Right lung (tissue), 5 donors: ENCODE data around the gene MKLN1. TPM values are rescaled to one million over a fixed set of nuclear protein-coding genes. Genes with fewer than 3 reads are reported as not detected.

ENCODE experiments used
- DNase-seq, 2 donors: peaks; one replicate each; pipeline ENCODE4 v3.0.0-alpha.2; 2013
- polyA plus RNA-seq, 5 donors: library from polyadenylated mRNA; unstranded; fragments of 120-200 nt; gene quantifications; one replicate each; pipeline versions ENCODE4 v1.2.1 to v1.2.3, GENCODE V29; 2013; ENCODE audit warnings: inconsistent platforms in 1 of 5, low replicate concordance in 1 of 5; ENCODE audit not compliant: insufficient read length in 5 of 5, insufficient read depth in 1 of 5

The MKLN1 gene
- polyA plus RNA-seq, 5 donors: 17.8 to 49.3 (median 43.6) TPM

- no peak for DNase-seq
Observed at GRCh38 chr7:131342864-131343442, 15.3 kb downstream of the MKLN1 start.

GRCh38 chr7:131346885-131347592, 19.4 kb downstream of the MKLN1 start:
- no peak for DNase-seq

DNA sequence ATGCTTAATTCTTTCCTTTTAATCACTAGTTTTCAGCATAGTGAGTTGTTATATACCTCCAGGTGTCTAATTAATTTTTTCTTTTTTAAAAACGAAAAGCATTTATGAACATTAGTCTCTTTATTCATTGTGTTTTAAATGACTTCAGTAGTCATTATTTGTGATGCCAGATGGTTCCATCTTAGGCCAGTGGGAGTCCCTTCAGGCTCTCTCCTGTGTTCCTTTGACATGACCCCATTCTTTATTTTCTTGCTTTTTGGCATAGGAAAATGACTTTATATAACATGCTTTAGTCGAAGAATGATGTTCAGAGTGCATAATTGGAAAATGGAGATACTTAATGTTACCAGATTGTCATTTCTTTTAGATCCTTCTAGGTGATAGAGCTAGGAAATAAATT, 24.4 kb downstream of the MKLN1 start:
- no peak for DNase-seq

DNA sequence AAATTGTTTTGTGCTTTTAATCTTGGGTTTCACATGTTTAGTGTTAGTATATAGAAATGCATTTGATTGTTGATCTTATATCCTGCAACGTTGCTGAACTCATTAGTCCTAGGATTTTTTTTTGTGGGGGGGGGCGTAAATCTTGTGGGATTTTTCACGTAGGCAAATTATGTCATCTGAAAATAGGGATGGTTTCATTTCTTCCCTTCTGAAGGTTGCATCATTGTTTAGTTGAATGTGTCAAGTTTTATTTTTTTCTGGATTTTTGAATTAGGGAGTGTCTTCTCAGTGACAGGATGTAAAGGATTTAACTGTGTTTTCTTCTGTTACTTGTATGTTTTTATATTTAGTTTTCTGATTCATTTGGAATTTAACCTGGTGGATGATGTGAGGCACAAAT, 26.7 kb downstream of the MKLN1 start:
- DNase-seq: no peak

GRCh38 chr7:131355917-131356777, 28.5 kb downstream of the MKLN1 start:
- no peak for DNase-seq

DNA sequence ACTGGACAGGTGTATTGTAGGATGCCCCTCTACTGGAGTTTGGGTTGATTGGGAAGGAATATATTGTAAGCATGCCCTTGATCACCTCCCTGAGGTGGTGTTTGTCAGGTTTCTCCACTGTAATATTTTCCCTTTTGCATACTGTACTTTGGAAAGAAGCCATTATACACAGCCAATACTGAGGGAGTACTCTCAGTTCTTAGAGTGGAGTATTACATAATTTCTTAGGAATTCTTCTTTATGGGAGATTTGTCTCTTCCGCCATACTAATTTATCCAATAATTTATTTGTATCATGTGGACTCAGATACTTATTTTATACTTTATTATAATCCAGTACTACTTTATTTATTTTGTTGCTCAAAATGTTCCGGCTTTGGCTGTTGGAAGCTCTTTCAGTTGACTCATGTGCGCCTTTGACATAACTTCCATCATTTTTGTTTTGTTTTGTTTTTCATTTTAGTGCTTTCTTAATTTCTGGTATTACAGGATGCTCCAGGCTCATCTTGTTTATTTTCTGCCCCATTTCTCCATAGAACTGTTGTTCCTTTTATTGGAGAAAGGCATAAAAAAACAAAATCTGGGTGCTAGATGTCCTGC, 29.7 kb downstream of the MKLN1 start:
- DNase-seq: no peak

GRCh38 chr7:131358636-131359035, 31.0 kb downstream of the MKLN1 start:
- DNase-seq: no peak

- no peak for DNase-seq
Observed at GRCh38 chr7:131359136-131359776, 31.6 kb downstream of the MKLN1 start.

DNA sequence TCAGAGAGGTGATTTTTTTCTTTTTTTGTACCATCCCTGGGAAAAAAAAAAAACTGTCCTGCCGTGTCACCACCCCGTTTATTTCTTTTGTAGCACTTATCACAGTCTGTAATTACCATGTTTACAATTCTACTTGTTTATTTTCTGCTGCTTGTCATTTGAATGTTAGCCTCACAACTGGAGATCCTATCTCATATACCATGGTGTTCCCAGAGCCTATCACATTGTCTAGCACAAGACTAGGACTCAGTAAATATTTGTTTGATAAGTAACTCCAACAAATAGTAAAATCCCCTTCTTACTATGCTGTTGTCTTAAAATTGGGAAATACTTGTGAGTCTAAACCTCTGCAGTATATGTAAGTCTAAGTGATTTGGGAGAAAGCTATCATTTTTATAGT, 36.0 kb downstream of the MKLN1 start:
- no peak for DNase-seq

DNA sequence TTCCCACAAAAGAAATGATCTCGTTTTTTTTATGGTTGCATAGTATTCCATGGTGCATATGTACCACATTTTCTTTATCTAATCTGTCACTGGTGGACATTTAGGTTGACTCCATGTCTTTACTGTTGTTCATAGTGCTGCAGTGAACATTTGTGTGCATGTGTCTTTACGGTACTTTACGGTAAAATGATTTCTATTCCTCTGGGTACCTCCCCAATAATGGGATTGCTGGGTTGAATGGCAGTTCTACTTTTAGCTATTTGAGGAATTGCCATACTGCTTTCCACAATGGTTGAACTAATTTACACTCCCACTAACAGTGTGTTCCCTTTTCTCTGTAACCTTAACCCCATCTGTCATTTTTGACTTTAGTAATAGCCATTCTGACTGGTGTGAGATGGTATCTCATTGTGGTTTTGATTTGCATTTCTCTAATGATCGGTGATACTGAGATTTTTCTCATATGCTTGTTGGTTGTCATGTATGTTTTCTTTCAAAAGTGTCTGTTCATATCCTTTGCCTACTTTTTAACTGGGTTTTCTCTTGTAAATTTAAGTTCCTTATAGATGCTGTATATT, 37.2 kb downstream of the MKLN1 start:
- DNase-seq: no peak

- no peak for DNase-seq
Observed at GRCh38 chr7:131365838-131366237, 38.2 kb downstream of the MKLN1 start.

GRCh38 chr7:131369354-131369753, 41.7 kb downstream of the MKLN1 start:
- no peak for DNase-seq

DNA sequence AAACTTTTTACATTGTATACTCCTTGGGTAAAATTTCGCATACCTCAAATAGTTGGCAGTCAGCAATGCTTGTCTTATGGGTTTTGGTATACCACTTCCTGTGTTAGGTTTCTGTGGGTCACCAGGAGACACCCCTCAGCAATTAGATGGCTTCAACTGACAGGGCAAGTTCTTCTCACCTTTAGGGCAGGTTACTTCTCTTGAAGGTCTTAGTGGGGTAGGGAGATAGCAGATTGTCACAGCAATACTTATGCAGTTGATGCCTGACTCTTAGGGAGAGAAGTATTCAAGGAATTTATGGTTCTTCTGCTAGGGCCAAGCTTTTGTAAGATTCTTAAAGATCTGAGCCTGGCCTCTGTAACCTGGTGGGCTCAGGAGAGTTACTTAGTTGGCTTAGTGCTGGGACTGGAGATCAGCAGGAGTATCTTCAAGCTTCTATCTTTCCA, 42.9 kb downstream of the MKLN1 start:
- no peak for DNase-seq

DNA sequence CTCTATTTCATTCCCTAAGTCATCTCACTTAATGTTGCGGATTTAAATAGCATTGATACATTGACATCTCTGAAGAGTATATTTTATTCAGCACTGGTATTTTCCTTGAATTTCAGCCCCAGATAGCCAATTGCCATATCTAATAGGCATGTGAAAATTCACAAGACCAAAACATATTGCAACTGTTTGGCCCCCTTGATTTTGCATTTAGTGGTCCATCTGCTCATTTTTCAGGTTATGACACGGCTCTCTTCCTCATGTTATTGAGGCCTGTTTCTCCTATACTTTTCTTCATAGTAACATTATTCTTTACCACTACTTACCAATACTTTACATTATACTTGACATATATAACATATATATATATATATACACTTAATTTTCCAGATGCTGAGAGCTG, 43.7 kb downstream of the MKLN1 start:
- DNase-seq: no peak

DNA sequence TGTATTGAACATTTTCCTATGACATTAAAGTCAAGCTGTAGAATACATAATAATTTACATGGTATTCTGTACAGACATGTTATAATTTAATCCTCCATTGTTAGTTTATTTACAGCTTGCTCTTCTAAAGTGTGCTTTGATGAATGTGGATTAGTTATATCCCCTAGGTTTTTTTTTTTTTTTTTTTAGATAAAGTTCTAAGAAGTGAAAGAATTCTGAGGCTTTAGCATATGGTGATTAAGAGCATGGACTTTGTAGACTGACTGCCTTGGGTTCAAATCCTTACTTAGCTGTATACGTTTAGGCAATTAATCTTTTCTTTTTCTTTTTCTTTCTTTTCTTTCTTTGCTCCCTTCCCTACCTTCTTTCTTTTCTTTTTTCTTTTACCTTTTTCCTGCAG, 44.9 kb downstream of the MKLN1 start:
- DNase-seq: no peak

GRCh38 chr7:131374821-131375220, 47.1 kb downstream of the MKLN1 start:
- no peak for DNase-seq

- no peak for DNase-seq
Observed at GRCh38 chr7:131381069-131381838, 53.6 kb downstream of the MKLN1 start.

GRCh38 chr7:131383417-131384285, 56.0 kb downstream of the MKLN1 start:
- no peak for DNase-seq

DNA sequence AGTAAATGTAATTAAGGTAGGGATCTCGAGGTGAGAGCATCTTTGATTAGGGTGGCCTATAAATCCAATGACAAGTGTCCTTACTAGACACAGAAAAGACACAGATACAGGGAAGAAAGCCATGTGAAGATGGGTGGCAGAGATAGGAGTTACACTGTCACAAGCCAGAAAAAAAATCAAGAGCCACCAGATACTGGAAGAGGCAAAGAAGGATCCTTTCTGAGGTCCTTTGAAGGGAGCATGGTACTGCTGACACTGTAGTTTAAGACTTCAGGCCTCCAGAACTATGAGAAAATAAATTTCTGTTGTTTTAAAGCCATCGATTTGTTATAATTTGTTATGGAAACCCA, 56.6 kb downstream of the MKLN1 start:
- no peak for DNase-seq
